Measurements from ENCODE around the gene EDN2. TPM values are rescaled to one million over a fixed set of nuclear protein-coding genes. Genes with fewer than 3 reads are reported as not detected.

Gene EDN2
- total RNA-seq, 2 donors from 2014 or later = not detected

GRCh38 chr1:41463516-41463915 lies 21.0 kb downstream of the EDN2 start:
- Histone ChIP-seq H3K27me3 (replicated peaks; ENCODE audit: insufficient read depth) (no peaks in the 10 kb centered on the region), H3K9me3 (no peaks in the 10 kb centered on the region), H3K36me3 (no peaks in the 10 kb centered on the region), H3K4me3 (no peak overlapping the region), H3K4me1 (ENCODE audit: control insufficient read depth in 1 of 2, low read depth in 2 of 2) (peaks cover 0 to 7% of the 10 kb centered on the region in 2 donors), H3K27ac (no peak overlapping the region)
- TF ChIP-seq, protein P1, sequence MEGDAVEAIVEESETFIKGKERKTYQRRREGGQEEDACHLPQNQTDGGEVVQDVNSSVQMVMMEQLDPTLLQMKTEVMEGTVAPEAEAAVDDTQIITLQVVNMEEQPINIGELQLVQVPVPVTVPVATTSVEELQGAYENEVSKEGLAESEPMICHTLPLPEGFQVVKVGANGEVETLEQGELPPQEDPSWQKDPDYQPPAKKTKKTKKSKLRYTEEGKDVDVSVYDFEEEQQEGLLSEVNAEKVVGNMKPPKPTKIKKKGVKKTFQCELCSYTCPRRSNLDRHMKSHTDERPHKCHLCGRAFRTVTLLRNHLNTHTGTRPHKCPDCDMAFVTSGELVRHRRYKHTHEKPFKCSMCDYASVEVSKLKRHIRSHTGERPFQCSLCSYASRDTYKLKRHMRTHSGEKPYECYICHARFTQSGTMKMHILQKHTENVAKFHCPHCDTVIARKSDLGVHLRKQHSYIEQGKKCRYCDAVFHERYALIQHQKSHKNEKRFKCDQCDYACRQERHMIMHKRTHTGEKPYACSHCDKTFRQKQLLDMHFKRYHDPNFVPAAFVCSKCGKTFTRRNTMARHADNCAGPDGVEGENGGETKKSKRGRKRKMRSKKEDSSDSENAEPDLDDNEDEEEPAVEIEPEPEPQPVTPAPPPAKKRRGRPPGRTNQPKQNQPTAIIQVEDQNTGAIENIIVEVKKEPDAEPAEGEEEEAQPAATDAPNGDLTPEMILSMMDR (IDR thresholded peaks at IDR 0.05) = no peak
- no peak for ATAC-seq (ENCODE audit: insufficient number of reproducible peaks, low FRiP score, low read depth)
- DNase-seq (ENCODE audit: low spot score) = no peak

GRCh38 chr1:41462680-41463004 lies 21.8 kb downstream of the EDN2 start:
- DNase-seq (ENCODE audit: low spot score) = no peak
- Histone ChIP-seq H3K9me3 (no peaks in the 10 kb centered on the region), H3K27me3 (replicated peaks; ENCODE audit: insufficient read depth) (no peaks in the 10 kb centered on the region), H3K36me3 (no peaks in the 10 kb centered on the region), H3K4me3 (no peak overlapping the region), H3K4me1 (ENCODE audit: control insufficient read depth in 1 of 2, low read depth in 2 of 2) (peaks cover 0 to 7% of the 10 kb centered on the region in 2 donors), H3K27ac (no peak overlapping the region)
- TF ChIP-seq, protein P1 (IDR thresholded peaks at IDR 0.05) = no peak
- ATAC-seq (ENCODE audit: insufficient number of reproducible peaks, low FRiP score, low read depth) = no peak

GRCh38 chr1:41461790-41462679 lies 22.4 kb downstream of the EDN2 start:
- ATAC-seq (ENCODE audit: insufficient number of reproducible peaks, low FRiP score, low read depth) (no peak), DNase-seq (ENCODE audit: low spot score) (no peak)
- TF ChIP-seq, protein P1 (IDR thresholded peaks at IDR 0.05) = no peak
- Histone ChIP-seq H3K27me3 (replicated peaks; ENCODE audit: insufficient read depth) (no peaks in the 10 kb centered on the region), H3K9me3 (no peaks in the 10 kb centered on the region), H3K4me3 (no peak overlapping the region), H3K27ac (no peak overlapping the region), H3K4me1 (ENCODE audit: control insufficient read depth in 1 of 2, low read depth in 2 of 2) (peaks cover 0 to 11% of the 10 kb centered on the region in 2 donors), H3K36me3 (no peaks in the 10 kb centered on the region)

- peaks cover 0 to 23% of the 10 kb centered on the region in 2 donors for H3K4me1 ChIP-seq (ENCODE audit: control insufficient read depth in 1 of 2, low read depth in 2 of 2)
- no peaks in the 10 kb centered on the region for H3K27me3 ChIP-seq (replicated peaks; ENCODE audit: insufficient read depth)
- H3K9me3 ChIP-seq = no peaks in the 10 kb centered on the region
- DNase-seq (ENCODE audit: low spot score) = no peak
- no peaks in the 10 kb centered on the region for H3K36me3 ChIP-seq
- no peak for ATAC-seq (ENCODE audit: insufficient number of reproducible peaks, low FRiP score, low read depth)
- H3K4me3 ChIP-seq = no peak overlapping the region
- H3K27ac ChIP-seq = peak overlapping the region in 1 of 2 donors; percentile 28
- TF ChIP-seq, protein P1 (IDR thresholded peaks at IDR 0.05) = no peak
Measured at GRCh38 chr1:41456847-41457540, 27.5 kb downstream of the EDN2 start.
